SK-N-SH (cell line): Measurements from ENCODE around the gene MGAT4A. TPM values are rescaled to one million over a fixed set of nuclear protein-coding genes. Genes with fewer than 3 reads are reported as not detected.

Experiments
- CTCF ChIA-PET: fragments of 300-600, 350-600 bp; formaldehyde crosslinking; extraction: SDS; loops from one replicate; lab custom pipeline; 2021; lab: Yijun Ruan, JAX
- POLR2A ChIA-PET: fragments of 350-600 bp; sonication (Branson Sonifier 250); formaldehyde crosslinking; extraction: SDS; loops from one replicate; lab custom pipeline; 2020; ENCODE audit warnings: antibody characterized with exemption, inconsistent platforms; lab: Yijun Ruan, JAX
- DNase-seq: peaks from one replicate; pipeline ENCODE4 v3.0.0; 2012
- H2AFZ ChIP-seq: fragments of 200-600 bp; sonication (generic); 2 replicates; pipeline ENCODE4 v1.8.1; 2016; ENCODE audit warnings: antibody characterized with exemption, mild to moderate bottlenecking, low read depth
- H3F3A ChIP-seq: fragments of 200-600 bp; sonication (generic); replicated peaks from 2 replicates; pipeline ENCODE3; 2016; ENCODE audit warnings: antibody characterized with exemption, mild to moderate bottlenecking; ENCODE audit not compliant: insufficient read depth
- H3K27ac ChIP-seq, 2 experiments: fragments of 200-500 bp in 1 of 2; fragments of 200-600 bp in 1 of 2; sonication (Bioruptor generic) in 1 of 2; sonication (generic), shearing (Covaris generic) in 1 of 2; 2 replicates each; pipeline versions ENCODE4 v1.5.1 to v1.6.1; 2014 to 2016; ENCODE audit warnings: low read depth in 2 of 2, inconsistent platforms in 1 of 2, low read length in 1 of 2, mild to moderate bottlenecking in 1 of 2, mixed read lengths in 1 of 2
- H3K27me3 ChIP-seq: fragments of 200-600 bp; sonication (generic), shearing (Covaris generic); 2 replicates; pipeline ENCODE4 v1.6.1; 2016; ENCODE audit warnings: mixed run types; ENCODE audit not compliant: insufficient read depth
- H3K36me3 ChIP-seq, 2 experiments: fragments of 200-500 bp in 1 of 2; fragments of 200-600 bp in 1 of 2; sonication (Bioruptor generic) in 1 of 2; sonication (generic) in 1 of 2; replicated peaks in 1 of 2; 2 replicates each; pipeline versions ENCODE3 to v1.5.1; 2014 to 2016; ENCODE audit warnings: low read length in 1 of 2, mild to moderate bottlenecking in 1 of 2; ENCODE audit not compliant: insufficient read depth in 2 of 2, control insufficient read depth in 1 of 2
- H3K4me1 ChIP-seq, 2 experiments: fragments of 200-500 bp in 1 of 2; fragments of 200-600 bp in 1 of 2; sonication (Bioruptor generic) in 1 of 2; sonication (generic), shearing (Covaris generic) in 1 of 2; 2 replicates each; pipeline versions ENCODE4 v1.5.1 to v1.6.1; 2014 to 2016; ENCODE audit warnings: low read depth in 1 of 2, low read length in 1 of 2, mixed run types in 1 of 2; ENCODE audit not compliant: insufficient read depth in 2 of 2, control insufficient read depth in 1 of 2
- H3K4me2 ChIP-seq: fragments of 200-600 bp; sonication (generic), shearing (Covaris generic); 2 replicates; pipeline ENCODE4 v1.6.1; 2017; ENCODE audit warnings: mixed run types
- H3K4me3 ChIP-seq, 2 experiments: fragments of 200-500 bp in 1 of 2; fragments of 200-600 bp in 1 of 2; sonication (Bioruptor generic) in 1 of 2; sonication (generic), shearing (Covaris generic) in 1 of 2; 2 replicates each; pipeline versions ENCODE4 v1.5.1 to v1.8.1; 2014 to 2016; ENCODE audit warnings: low read depth in 2 of 2, inconsistent platforms in 1 of 2, low read length in 1 of 2, mild to moderate bottlenecking in 1 of 2, mixed read lengths in 1 of 2, moderate library complexity in 1 of 2
- H3K79me2 ChIP-seq: fragments of 200-600 bp; sonication (generic); 2 replicates; pipeline ENCODE4 v1.8.1; 2017; ENCODE audit warnings: mild to moderate bottlenecking; ENCODE audit not compliant: insufficient read depth
- H3K9ac ChIP-seq: fragments of 200-600 bp; sonication (generic); 2 replicates; pipeline ENCODE4 v1.6.1; 2017; ENCODE audit warnings: mixed run types
- H3K9me2 ChIP-seq: fragments of 200-600 bp; sonication (generic); 2 replicates; pipeline ENCODE4 v1.6.1; 2017; ENCODE audit warnings: mixed run types
- H3K9me3 ChIP-seq: fragments of 200-600 bp; sonication (generic); 2 replicates; pipeline ENCODE4 v1.6.1; 2017; ENCODE audit warnings: mixed run types, mild to moderate bottlenecking, moderate library complexity
- H4K20me1 ChIP-seq: fragments of 200-600 bp; sonication (generic); 2 replicates; pipeline ENCODE4 v1.6.1; 2017; ENCODE audit warnings: mild to moderate bottlenecking, mixed run types; ENCODE audit not compliant: insufficient read depth
- CHD2 ChIP-seq: fragments of 150-350 bp; IDR thresholded peaks from 2 replicates; pipeline ENCODE4 v1.6.1; 2018; ENCODE audit warnings: low read length; ENCODE audit not compliant: partially characterized antibody
- CTCF ChIP-seq: fragments of 200-600 bp; sonication (generic); IDR thresholded peaks from 2 replicates; pipeline ENCODE4 v1.6.1; 2017; ENCODE audit warnings: antibody characterized with exemption, mild to moderate bottlenecking, moderate library complexity
- ELF1 ChIP-seq: IDR thresholded peaks from 2 replicates; pipeline ENCODE4 v1.4.0; 2012
- EP300 ChIP-seq, 2 experiments: IDR thresholded peaks; 2 replicates each; pipeline versions ENCODE4 v1.4.0 to v1.6.1; 2012; ENCODE audit warnings: borderline replicate concordance in 1 of 2, low read depth in 1 of 2, low read length in 1 of 2
- EZH2phosphoT487 ChIP-seq: fragments of 200-600 bp; sonication (generic); IDR thresholded peaks from 2 replicates; pipeline ENCODE4 v1.6.1; 2017; ENCODE audit warnings: low read depth, mixed run types, mild to moderate bottlenecking, antibody characterized with exemption, moderate library complexity, borderline replicate concordance
- FOSL2 ChIP-seq: IDR thresholded peaks from 2 replicates; pipeline ENCODE4 v1.4.0; 2012; ENCODE audit warnings: low read depth, mild to moderate bottlenecking, moderate library complexity, borderline replicate concordance
- GABPA ChIP-seq: IDR thresholded peaks from 2 replicates; pipeline ENCODE4 v1.4.0; 2012; ENCODE audit warnings: low read depth, mild to moderate bottlenecking
- MAX ChIP-seq: IDR thresholded peaks from 2 replicates; pipeline ENCODE4 v1.4.0; 2012; ENCODE audit warnings: low read depth
- MXI1 ChIP-seq: IDR thresholded peaks from 2 replicates; pipeline ENCODE4 v1.6.1; 2012; ENCODE audit warnings: mild to moderate bottlenecking, low read depth, low read length, improper control_type of control experiment
- PBX3 ChIP-seq: IDR thresholded peaks from 2 replicates; pipeline ENCODE4; 2012
- SMC3 ChIP-seq: IDR thresholded peaks from 2 replicates; pipeline ENCODE4 v1.6.1; 2012; ENCODE audit warnings: low read depth, low read length, improper control_type of control experiment
- TCF12 ChIP-seq: IDR thresholded peaks from 2 replicates; pipeline ENCODE4 v1.4.0; 2012
- TEAD4 ChIP-seq: IDR thresholded peaks from 2 replicates; pipeline ENCODE4 v1.4.0; 2012; ENCODE audit warnings: mild to moderate bottlenecking, borderline replicate concordance; ENCODE audit not compliant: insufficient read depth
- USF1 ChIP-seq: IDR thresholded peaks from 2 replicates; pipeline ENCODE4 v1.4.0; 2012; ENCODE audit warnings: low read depth, borderline replicate concordance
- ZBTB33 ChIP-seq: IDR thresholded peaks from 2 replicates; pipeline ENCODE4 v1.4.0; 2012; ENCODE audit warnings: low read depth, borderline replicate concordance
- WGBS: methylation state at CpG from one replicate; pipeline ENCODE4 v1.1.6; 2017; ENCODE audit warnings: low lambda C conversion rate; 5-methylcytosine and 5-hydroxymethylcytosine counted together
- polyA plus RNA-seq, 3 experiments: library from polyadenylated mRNA; depleted of rRNA; stranded (reverse); fragments of >200 nt; gene quantifications; 2 replicates each; pipeline ENCODE4 v1.2.3, GENCODE V29; 2012

MGAT4A gene
- polyA plus RNA-seq, 1 of the 3 experiments (the other 2 are of a cell fraction): 0.07 TPM

- no peaks in the 10 kb centered on the region for H4K20me1 ChIP-seq
- no peak overlapping the region for H3K4me3 ChIP-seq
- H3K79me2 ChIP-seq: no peaks in the 10 kb centered on the region
- DNase-seq: no peak
- CTCF ChIA-PET: interaction anchor here (1.4 to 2.2 kb wide), 3 partner anchors 10 to 167 kb away, joined by 5 to 10 read pairs (median 8); no protein-coding TSS in a partner anchor
- H3K4me1 ChIP-seq: peaks cover 0 to 2% of the 10 kb centered on the region in 2 experiments; a peak in 1 of 4 replicates
- H3K9ac ChIP-seq: no peak overlapping the region
- no peak overlapping the region for H3K27ac ChIP-seq
- H3K36me3 ChIP-seq: peaks cover 0 to 34% of the 10 kb centered on the region in 2 experiments
- TF ChIP-seq GABPA (no peak), TCF12 (no peak), FOSL2 (no peak), CHD2 (no peak), MXI1 (no peak), EZH2phosphoT487 (no peak), EP300 (IDR thresholded peaks at IDR 0.05; ENCODE audit: borderline replicate concordance in 1 of 2, low read depth in 1 of 2, low read length in 1 of 2) (no peak), CTCF (no peak), USF1 (no peak), PBX3 (no peak), TEAD4 (no peak), ZBTB33 (no peak), SMC3 (no peak), MAX (no peak), ELF1 (no peak)
- H3K9me2 ChIP-seq: no peaks in the 10 kb centered on the region
- H3K4me2 ChIP-seq: no peak overlapping the region
- H2AFZ ChIP-seq: no peak overlapping the region
- peaks cover 4% of the 10 kb centered on the region for H3F3A ChIP-seq
- POLR2A ChIA-PET: no interaction called here
- no peaks in the 10 kb centered on the region for H3K9me3 ChIP-seq
- H3K27me3 ChIP-seq: no peaks in the 10 kb centered on the region
- WGBS: 81% methylated on average over 6 of the region's 7 CpGs
Measured at GRCh38 chr2:98579926-98580325, 151.0 kb downstream of the MGAT4A start.
